Activated CD4-positive, alpha-beta memory T cell treated with anti-CD3 and anti-CD28 coated beads, Interleukin-2, amount 10 ng/mL, durations not matched to agents 7 days and 5 days (primary cell): Measurements from ENCODE around the gene SAMD14. TPM values are rescaled to one million over a fixed set of nuclear protein-coding genes. Genes with fewer than 3 reads are reported as not detected.

Experiments used
- CTCF ChIA-PET: fragments of 350-600 bp; sonication (Branson Sonifier 250); formaldehyde crosslinking; loops from one replicate; lab custom pipeline; 2021; ENCODE audit warnings: antibody characterized with exemption, inconsistent platforms; lab: Charles Lee
- POLR2A ChIA-PET: fragments of 350-600 bp; sonication (Branson Sonifier 250); formaldehyde crosslinking; loops from one replicate; lab custom pipeline; 2021; ENCODE audit warnings: antibody characterized with exemption; lab: Charles Lee
- DNase-seq: peaks from one replicate; pipeline ENCODE4 v3.0.0-alpha.2; 2020
- H3K27ac Mint-ChIP-seq: one replicate; pipeline ENCODE4 v1.8.0; 2021; ENCODE audit warnings: mild to moderate bottlenecking, mixed read lengths
- H3K27me3 Mint-ChIP-seq: one replicate; pipeline ENCODE4 v1.8.0; 2021; ENCODE audit warnings: mixed read lengths
- H3K36me3 Mint-ChIP-seq: one replicate; pipeline ENCODE4 v1.8.0; 2021; ENCODE audit warnings: low read depth, mixed read lengths
- H3K4me1 Mint-ChIP-seq: one replicate; pipeline ENCODE4 v1.8.0; 2021; ENCODE audit warnings: mixed read lengths
- H3K4me3 Mint-ChIP-seq: one replicate; pipeline ENCODE4 v1.8.0; 2021; ENCODE audit warnings: mild to moderate bottlenecking, mixed read lengths
- H3K9me3 Mint-ChIP-seq: one replicate; pipeline ENCODE4 v1.8.0; 2021; ENCODE audit warnings: mixed read lengths
- total RNA-seq, 2 experiments: library from RNA; stranded (reverse); gene quantifications; one replicate each; pipeline ENCODE4 v1.2.3, GENCODE V29; 2021

Gene SAMD14
- total RNA-seq, 2 experiments from 2014 or later, result 0.68 to 1.3 TPM

DNA sequence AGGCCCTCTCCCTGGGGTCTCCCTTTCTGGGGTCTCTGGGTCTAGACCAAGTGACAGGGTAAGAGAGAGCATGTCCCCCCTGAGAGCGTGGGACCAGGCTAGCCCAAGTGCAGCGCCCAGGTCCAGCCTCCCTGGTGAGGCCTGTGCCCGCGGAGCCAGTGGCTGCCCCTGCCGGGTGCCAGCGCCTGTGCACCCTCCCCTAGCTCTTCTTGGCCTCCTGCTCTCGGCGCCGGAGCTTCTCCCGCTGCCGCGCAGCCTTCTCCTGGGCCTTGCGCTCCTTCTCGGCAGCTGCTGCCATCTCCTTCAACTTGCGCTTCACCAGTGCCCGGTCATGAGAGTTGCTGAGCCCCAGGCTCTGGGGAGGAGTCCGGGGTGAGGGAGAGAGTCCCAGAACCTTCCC lies 17.3 kb downstream of the SAMD14 start:
- CTCF ChIA-PET, result interaction anchor here (1.0 kb wide), 1 partner anchor 10 kb away, joined by 4 read pairs; no protein-coding TSS in a partner anchor
- POLR2A ChIA-PET, result interaction anchor here (1.1 to 1.2 kb wide), 2 partner anchors 10 to 38 kb away, joined by 3 to 5 read pairs; partner anchors contain the start of gene PPP1R9B
- Mint-ChIP-seq H3K36me3 (no peaks in the 10 kb centered on the region), H3K4me3 (no peak overlapping the region), H3K9me3 (no peaks in the 10 kb centered on the region), H3K27me3 (peaks cover 21% of the 10 kb centered on the region), H3K27ac (no peak overlapping the region), H3K4me1 (peaks cover 7% of the 10 kb centered on the region)
- no peak for DNase-seq

DNA sequence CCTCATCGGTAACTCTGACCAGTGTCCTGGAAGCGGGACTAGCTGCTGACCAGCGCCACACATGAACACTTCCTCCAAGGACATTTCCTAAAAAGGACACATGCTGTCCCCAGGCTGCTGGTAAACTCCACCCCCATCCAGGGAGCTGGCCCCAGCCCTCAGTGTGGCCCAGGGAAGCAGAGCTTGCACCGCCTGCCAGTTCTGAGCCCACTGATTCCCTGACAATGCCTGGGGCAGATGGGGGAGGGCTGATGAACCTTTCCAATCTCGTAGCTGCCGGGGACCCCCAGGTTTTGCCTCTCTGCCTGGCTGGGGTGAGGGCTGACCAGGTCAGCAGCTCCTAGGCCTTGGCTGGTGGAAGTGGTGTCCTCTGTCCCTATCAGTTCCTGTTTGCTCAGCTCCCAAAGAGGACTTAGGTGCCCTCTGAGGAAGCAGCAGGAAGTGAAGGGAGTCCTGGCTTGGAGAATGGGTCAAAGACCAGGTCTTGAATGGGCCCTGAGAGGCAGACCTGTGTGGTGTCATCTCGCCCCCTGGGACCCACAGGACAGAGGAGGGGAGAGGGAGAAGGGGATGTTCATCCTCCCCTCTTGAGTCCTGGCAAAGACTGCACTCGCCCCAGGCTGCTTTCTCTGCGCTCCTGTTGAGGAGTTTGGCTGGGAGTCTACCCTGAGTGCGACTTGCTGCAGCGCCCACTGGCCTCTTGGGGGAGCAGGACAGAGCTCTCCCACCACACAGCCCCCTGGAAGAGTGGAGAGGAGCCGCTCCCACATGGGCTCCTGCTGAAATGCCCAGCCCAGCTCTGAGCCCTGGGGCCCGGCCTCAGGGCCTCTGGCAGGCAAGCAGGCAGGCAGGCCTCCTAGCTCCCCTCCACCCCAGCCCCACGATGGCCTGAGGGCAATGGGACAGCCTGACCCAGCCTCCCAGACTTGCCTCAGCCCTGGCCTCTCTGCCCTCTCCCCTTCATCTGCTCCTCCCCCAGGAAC lies 18.0 kb downstream of the SAMD14 start:
- ChIA-PET POLR2A (interaction anchor here (1.1 to 1.2 kb wide), 2 partner anchors 11 to 39 kb away, joined by 3 to 5 read pairs; partner anchors contain the start of gene PPP1R9B), CTCF (interaction anchor here (0.7 kb wide), 1 partner anchor 24 kb away, joined by 3 read pairs; no protein-coding TSS in a partner anchor)
- H3K36me3 Mint-ChIP-seq, result no peaks in the 10 kb centered on the region
- no peak overlapping the region for H3K27ac Mint-ChIP-seq
- H3K4me1 Mint-ChIP-seq, result peaks cover 4% of the 10 kb centered on the region
- no peaks in the 10 kb centered on the region for H3K9me3 Mint-ChIP-seq
- no peak for DNase-seq
- H3K27me3 Mint-ChIP-seq, result peaks cover 17% of the 10 kb centered on the region
- H3K4me3 Mint-ChIP-seq, result no peak overlapping the region

DNA sequence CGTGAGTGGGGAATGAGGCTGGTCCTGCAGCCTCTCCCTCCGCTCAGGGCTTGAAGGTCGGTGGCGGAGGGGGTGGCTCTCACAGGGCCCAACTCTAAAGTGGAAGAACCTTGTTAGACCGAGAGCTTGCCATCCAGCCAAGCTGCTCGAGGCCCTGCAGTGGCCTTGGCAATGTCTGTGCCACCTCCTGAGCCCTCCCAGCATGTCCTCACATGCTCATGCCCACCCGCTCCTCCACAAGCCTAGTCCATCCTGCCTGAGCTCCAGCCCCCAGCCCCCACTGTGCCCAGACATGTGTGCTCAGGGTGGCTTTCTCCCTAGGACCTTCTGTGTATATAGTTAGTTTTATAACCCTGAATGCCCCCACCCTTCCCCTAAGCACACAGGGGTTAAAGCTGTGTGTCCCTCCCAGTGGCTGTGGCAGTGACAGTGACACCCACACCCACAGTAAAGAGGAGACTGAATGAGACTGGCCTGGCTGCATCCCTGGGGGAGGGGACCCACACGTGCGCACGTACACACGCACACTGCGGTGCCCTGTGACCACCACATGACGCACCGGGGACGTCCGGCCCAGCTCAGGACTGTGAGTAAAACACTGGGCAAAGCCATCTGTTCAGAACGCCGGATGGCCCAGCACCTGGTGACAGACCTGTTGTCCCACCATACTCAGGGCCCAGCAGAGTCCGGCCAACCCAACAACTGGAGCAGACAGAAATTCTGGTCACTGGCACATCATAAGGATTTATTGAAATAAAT lies 19.2 kb downstream of the SAMD14 start:
- no peak for DNase-seq
- Mint-ChIP-seq H3K9me3 (no peaks in the 10 kb centered on the region), H3K36me3 (no peaks in the 10 kb centered on the region), H3K4me1 (no peaks in the 10 kb centered on the region), H3K27ac (no peak overlapping the region), H3K4me3 (no peak overlapping the region), H3K27me3 (peaks cover 7% of the 10 kb centered on the region)
- ChIA-PET POLR2A (no interaction called here), CTCF (no interaction called here)

DNA sequence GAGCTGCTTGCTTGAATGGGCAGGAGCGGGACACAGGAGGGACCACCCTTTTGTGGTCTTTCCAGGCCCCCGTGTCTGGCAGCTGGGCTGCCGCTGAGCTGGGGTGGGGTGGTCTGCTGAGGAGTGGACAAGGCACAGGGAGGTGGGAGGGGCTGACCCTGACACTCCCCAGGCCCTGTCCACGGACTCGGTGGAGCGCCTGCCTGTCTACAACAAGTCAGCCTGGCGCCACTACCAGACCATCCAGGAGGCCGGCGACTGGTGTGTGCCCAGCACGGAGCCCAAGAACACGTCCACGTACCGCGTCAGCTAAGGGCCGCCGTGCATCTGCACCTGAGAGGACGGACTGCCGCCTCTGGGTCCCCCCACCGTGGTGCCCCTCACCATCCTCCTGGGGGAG lies 20.2 kb downstream of the SAMD14 start:
- CTCF ChIA-PET, result no interaction called here
- POLR2A ChIA-PET, result no interaction called here
- no peaks in the 10 kb centered on the region for H3K4me1 Mint-ChIP-seq
- no peak for DNase-seq
- H3K9me3 Mint-ChIP-seq, result no peaks in the 10 kb centered on the region
- no peak overlapping the region for H3K27ac Mint-ChIP-seq
- no peaks in the 10 kb centered on the region for H3K36me3 Mint-ChIP-seq
- no peaks in the 10 kb centered on the region for H3K27me3 Mint-ChIP-seq
- H3K4me3 Mint-ChIP-seq, result no peak overlapping the region

DNA sequence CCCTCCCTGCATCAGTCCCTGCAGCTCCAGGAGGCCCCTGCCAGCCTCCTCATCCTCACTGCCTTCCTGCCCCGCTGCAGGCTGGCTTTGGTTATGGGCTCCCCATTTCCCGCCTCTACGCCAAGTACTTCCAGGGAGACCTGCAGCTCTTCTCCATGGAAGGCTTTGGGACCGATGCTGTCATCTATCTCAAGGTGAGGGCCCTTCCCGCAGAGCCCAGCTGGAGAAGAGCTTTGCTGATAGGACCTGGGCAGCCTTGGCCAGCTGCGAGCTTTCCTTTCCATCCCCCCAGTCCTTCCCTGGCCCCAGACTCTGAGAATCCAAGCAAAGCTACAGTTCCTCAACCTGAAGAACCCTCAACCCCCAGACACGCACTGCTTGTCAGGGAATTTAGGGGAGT lies 20.8 kb downstream of the SAMD14 start:
- Mint-ChIP-seq H3K9me3 (no peaks in the 10 kb centered on the region), H3K4me3 (no peak overlapping the region), H3K27me3 (no peaks in the 10 kb centered on the region), H3K36me3 (no peaks in the 10 kb centered on the region), H3K4me1 (no peaks in the 10 kb centered on the region), H3K27ac (no peak overlapping the region)
- no peak for DNase-seq
- CTCF ChIA-PET, result interaction anchor here (0.9 to 1.8 kb wide), 3 partner anchors 10 to 91 kb away, joined by 3 to 7 read pairs (median 3); no protein-coding TSS in a partner anchor
- POLR2A ChIA-PET, result no interaction called here

DNA sequence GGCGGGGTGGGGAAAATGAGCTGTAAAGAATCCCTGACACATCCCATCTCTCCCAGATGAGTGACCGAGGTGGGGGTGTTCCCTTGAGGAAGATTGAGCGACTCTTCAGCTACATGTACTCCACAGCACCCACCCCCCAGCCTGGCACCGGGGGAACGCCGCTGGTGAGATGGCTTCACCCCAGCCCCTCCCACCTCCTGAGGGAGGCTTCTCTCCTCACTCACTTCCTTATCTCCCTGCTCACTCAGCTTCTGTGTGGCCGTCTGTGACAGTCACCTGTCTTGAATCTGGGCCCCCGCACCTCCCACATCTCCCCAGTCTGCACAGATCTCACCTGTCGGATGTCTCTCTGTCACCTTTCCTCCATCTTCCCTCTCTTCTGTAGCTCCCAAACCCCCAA lies 21.4 kb downstream of the SAMD14 start:
- no peaks in the 10 kb centered on the region for H3K4me1 Mint-ChIP-seq
- H3K9me3 Mint-ChIP-seq, result no peaks in the 10 kb centered on the region
- ChIA-PET POLR2A (interaction anchor here (1.7 kb wide), 1 partner anchor 14 kb away, joined by 5 read pairs; no protein-coding TSS in a partner anchor), CTCF (interaction anchor here (0.9 to 1.8 kb wide), 3 partner anchors 10 to 92 kb away, joined by 3 to 7 read pairs (median 3); no protein-coding TSS in a partner anchor)
- DNase-seq, result no peak
- H3K27ac Mint-ChIP-seq, result no peak overlapping the region
- no peak overlapping the region for H3K4me3 Mint-ChIP-seq
- no peaks in the 10 kb centered on the region for H3K36me3 Mint-ChIP-seq
- H3K27me3 Mint-ChIP-seq, result no peaks in the 10 kb centered on the region

DNA sequence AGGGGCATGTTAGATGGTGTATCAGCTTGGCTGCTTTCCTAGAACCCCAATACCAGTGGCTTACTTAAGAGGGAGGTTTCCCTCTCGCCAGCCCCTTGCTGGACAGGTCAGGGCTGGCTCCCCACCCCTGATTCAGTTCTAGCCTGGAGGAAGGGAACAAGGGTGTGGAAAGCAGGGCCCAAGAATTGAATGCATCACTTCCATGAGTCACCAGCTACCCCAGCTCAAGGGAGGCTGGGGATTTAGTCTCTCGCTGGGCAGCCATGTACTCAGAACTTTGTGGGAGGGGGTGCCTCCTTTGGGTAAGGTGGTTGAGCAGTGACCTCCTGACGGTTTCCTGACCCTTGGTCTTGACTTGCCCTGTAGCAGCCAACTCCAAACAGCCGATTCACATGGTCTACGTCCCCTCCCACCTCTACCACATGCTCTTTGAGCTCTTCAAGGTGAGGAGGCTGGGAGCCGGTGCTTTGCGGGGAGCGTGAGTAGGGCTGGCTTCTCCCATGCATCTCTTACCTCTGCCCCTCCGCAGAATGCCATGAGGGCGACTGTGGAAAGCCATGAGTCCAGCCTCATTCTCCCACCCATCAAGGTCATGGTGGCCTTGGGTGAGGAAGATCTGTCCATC lies 22.1 kb downstream of the SAMD14 start:
- Mint-ChIP-seq H3K27me3 (no peaks in the 10 kb centered on the region), H3K4me3 (no peak overlapping the region), H3K36me3 (no peaks in the 10 kb centered on the region), H3K4me1 (no peaks in the 10 kb centered on the region), H3K9me3 (no peaks in the 10 kb centered on the region), H3K27ac (no peak overlapping the region)
- CTCF ChIA-PET, result interaction anchor here (1.8 kb wide), 1 partner anchor 14 kb away, joined by 7 read pairs; no protein-coding TSS in a partner anchor
- POLR2A ChIA-PET, result interaction anchor here (1.7 kb wide), 1 partner anchor 14 kb away, joined by 5 read pairs; no protein-coding TSS in a partner anchor
- no peak for DNase-seq

DNA sequence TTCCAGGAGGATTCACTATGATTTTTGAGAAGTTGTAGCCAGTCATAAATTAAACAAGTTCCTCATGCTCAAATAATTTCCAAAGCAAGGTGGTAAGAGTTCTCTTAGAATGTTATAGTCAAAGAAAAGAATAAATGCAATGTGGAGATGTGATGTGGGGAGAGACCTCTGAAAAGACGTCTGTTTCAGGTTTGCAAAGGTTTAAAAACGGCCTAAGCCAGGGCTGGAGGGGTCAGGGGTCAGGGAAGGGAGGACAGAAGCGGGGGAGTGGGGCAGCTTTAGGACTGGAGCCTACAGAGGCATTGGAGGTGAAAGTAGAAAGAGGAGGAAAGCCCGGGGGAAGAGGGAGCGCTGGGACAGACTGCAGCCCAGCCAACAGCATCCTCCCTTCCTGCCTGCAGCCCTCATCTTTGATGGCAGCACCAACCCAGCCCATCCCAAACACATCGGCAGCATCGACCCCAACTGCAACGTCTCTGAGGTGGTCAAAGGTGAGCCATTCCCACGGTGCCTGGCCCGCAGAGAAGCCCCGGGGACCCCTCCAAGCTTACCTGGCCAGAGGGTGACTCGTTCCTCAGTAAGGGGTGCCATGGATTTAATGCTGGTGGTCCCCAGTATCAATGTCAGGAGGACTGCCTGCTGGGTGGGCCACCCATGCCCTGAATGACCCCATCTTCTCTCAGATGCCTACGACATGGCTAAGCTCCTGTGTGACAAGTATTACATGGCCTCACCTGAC lies 23.4 kb downstream of the SAMD14 start:
- POLR2A ChIA-PET, result interaction anchor here (1.7 kb wide), 1 partner anchor 12 kb away, joined by 5 read pairs; no protein-coding TSS in a partner anchor
- no peaks in the 10 kb centered on the region for H3K36me3 Mint-ChIP-seq

DNA sequence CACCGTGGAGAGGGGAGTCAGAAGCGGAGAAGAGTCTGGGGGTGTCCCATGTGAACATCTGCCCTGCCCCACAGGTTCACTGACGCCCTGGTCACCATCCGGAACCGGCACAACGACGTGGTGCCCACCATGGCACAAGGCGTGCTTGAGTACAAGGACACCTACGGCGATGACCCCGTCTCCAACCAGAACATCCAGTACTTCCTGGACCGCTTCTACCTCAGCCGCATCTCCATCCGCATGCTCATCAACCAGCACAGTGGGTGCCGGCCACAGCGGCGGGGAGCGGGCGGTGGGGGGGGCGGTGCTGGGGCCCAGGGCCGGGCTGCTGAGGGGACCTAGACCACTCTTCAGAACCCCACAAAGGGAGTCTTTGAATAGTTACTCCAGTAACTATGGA lies 24.1 kb downstream of the SAMD14 start:
- ChIA-PET CTCF (interaction anchor here (0.6 kb wide), 1 partner anchor 12 kb away, joined by 3 read pairs; no protein-coding TSS in a partner anchor), POLR2A (no interaction called here)
- Mint-ChIP-seq H3K4me1 (no peaks in the 10 kb centered on the region), H3K4me3 (no peak overlapping the region), H3K27me3 (no peaks in the 10 kb centered on the region), H3K36me3 (no peaks in the 10 kb centered on the region), H3K27ac (no peak overlapping the region), H3K9me3 (no peaks in the 10 kb centered on the region)
- DNase-seq, result no peak

More for the DNA sequence above, 23.4 kb downstream of the SAMD14 start:
- Mint-ChIP-seq H3K4me3 (no peak overlapping the region), H3K4me1 (no peaks in the 10 kb centered on the region), H3K27ac (no peak overlapping the region), H3K9me3 (no peaks in the 10 kb centered on the region), H3K27me3 (no peaks in the 10 kb centered on the region)
- DNase-seq, result no peak
- CTCF ChIA-PET, result no interaction called here

DNA sequence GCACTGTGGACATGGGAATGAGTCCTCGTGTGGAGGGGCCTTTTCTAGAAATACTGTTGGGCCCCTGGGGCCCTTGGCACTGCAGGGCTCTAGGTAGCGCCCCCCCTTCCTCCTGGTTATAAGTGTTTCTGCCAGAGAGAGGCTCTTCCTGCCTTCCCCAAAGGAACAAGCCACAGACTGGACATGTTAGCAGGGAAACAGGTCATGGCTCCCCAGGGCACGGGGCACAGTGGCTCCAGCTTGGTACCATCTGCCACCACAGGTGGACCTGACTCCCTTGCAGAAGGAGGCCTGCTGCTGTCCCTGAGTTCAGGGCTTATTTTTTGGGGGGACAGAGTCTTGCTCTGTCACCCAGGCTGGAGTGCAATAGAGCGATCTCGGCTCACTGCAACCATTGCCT lies 26.0 kb downstream of the SAMD14 start:
- POLR2A ChIA-PET, result interaction anchor here (1.0 kb wide), 1 partner anchor 44 kb away, joined by 3 read pairs; no protein-coding TSS in a partner anchor

DNA sequence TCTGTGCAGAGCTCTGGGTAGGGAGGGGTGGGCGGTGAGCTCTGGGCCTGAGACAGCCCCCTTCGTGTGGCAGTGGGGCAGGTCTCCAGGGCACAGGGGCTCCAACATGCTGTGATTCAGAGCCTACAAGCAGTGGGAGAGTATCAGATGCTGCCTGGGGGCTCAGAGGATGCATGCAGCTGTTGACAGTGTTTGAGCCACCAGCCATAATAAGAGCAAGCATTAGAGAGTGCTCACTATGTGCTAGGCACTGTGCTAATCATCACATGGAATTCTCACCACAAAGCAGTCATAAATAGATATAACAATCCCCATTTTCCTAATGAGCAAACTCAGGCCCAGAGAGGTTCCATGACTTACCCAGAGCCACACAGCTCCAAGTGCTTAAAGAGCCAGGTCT lies 26.7 kb downstream of the SAMD14 start:
- ChIA-PET POLR2A (no interaction called here), CTCF (interaction anchor here (1.0 to 2.2 kb wide), 3 partner anchors 9 to 16 kb away, joined by 3 to 16 read pairs (median 3); partner anchors contain the start of gene PDK2)
- peaks cover 5% of the 10 kb centered on the region for H3K4me1 Mint-ChIP-seq

More for the DNA sequence above, 26.0 kb downstream of the SAMD14 start:
- DNase-seq, result no peak
- Mint-ChIP-seq H3K27ac (no peak overlapping the region), H3K4me3 (no peak overlapping the region), H3K4me1 (peaks cover 5% of the 10 kb centered on the region), H3K36me3 (no peaks in the 10 kb centered on the region), H3K9me3 (no peaks in the 10 kb centered on the region), H3K27me3 (no peaks in the 10 kb centered on the region)
- CTCF ChIA-PET, result interaction anchor here (1.0 to 2.2 kb wide), 2 partner anchors 10 to 17 kb away, joined by 3 to 16 read pairs; partner anchors contain the start of gene PDK2

More for the DNA sequence above, 26.7 kb downstream of the SAMD14 start:
- H3K27me3 Mint-ChIP-seq, result no peaks in the 10 kb centered on the region
- H3K27ac Mint-ChIP-seq, result no peak overlapping the region
- no peak overlapping the region for H3K4me3 Mint-ChIP-seq
- peaks cover 3% of the 10 kb centered on the region for H3K36me3 Mint-ChIP-seq
- no peak for DNase-seq
- H3K9me3 Mint-ChIP-seq, result no peaks in the 10 kb centered on the region
